Caki2 (cell line): ENCODE data around the gene HMG20A. TPM values are rescaled to one million over a fixed set of nuclear protein-coding genes. Genes with fewer than 3 reads are reported as not detected.

Experiments used
- DNase-seq: peaks from one replicate; pipeline ENCODE4 v3.0.0-alpha.2; 2015; ENCODE audit warnings: low read depth
- in situ Hi-C: cut with HindIII; loops from 2 replicates; pipeline ENCODE4 v1.10.0; 2016; ENCODE audit warnings: low sequenced_read_pairs, low pct_unique_long_range_greater_than_20kb, mixed read lengths
- total RNA-seq: library from RNA; depleted of rRNA; stranded (reverse); fragments of >200 nt; shearing (Covaris generic); gene quantifications from 2 replicates; pipeline ENCODE4 v1.2.3, GENCODE V29; 2014; ENCODE audit warnings: low replicate concordance; rRNA removed

HMG20A gene
- total RNA-seq, result 3.3 and 9.1 TPM in 2 replicates

- in situ Hi-C loops, result no loop called here
- peak; percentile 96 for DNase-seq
Measured at GRCh38 chr15:77420610-77421369, at the start of gene HMG20A. Gene HMG20A (plus strand): TSS chr15:77420888. CDS start chr15:77458408, 37,520 bp downstream.

- in situ Hi-C loops, result no loop called here
- DNase-seq, result no peak
Measured at GRCh38 chr15:77371850-77372563, 48.7 kb upstream of the HMG20A start.

- in situ Hi-C loops, result no loop called here
- no peak for DNase-seq
Measured at GRCh38 chr15:77373441-77373840, 47.2 kb upstream of the HMG20A start.

GRCh38 chr15:77375133-77375532 is 45.6 kb upstream of the HMG20A start:
- in situ Hi-C loops, result no loop called here
- no peak for DNase-seq

- in situ Hi-C loops, result no loop called here
- no peak for DNase-seq
Measured at GRCh38 chr15:77376770-77377169, 43.9 kb upstream of the HMG20A start.

GRCh38 chr15:77380033-77380432 is 40.7 kb upstream of the HMG20A start:
- DNase-seq, result no peak
- in situ Hi-C loops, result no loop called here

GRCh38 chr15:77384086-77384485 is 36.6 kb upstream of the HMG20A start:
- DNase-seq, result no peak
- in situ Hi-C loops, result no loop called here

GRCh38 chr15:77384589-77385359 is 35.9 kb upstream of the HMG20A start:
- in situ Hi-C loops, result no loop called here
- no peak for DNase-seq

GRCh38 chr15:77386626-77387025 is 34.1 kb upstream of the HMG20A start:
- in situ Hi-C loops, result no loop called here
- DNase-seq, result no peak

GRCh38 chr15:77387365-77388105 is 33.2 kb upstream of the HMG20A start:
- no peak for DNase-seq
- in situ Hi-C loops, result no loop called here

GRCh38 chr15:77391372-77391951 is 29.2 kb upstream of the HMG20A start:
- no peak for DNase-seq
- in situ Hi-C loops, result no loop called here

GRCh38 chr15:77392762-77393470 is 27.8 kb upstream of the HMG20A start:
- in situ Hi-C loops, result no loop called here
- no peak for DNase-seq

GRCh38 chr15:77393471-77393840 is 27.2 kb upstream of the HMG20A start:
- in situ Hi-C loops, result no loop called here
- no peak for DNase-seq

- no peak for DNase-seq
- in situ Hi-C loops, result no loop called here
Measured at GRCh38 chr15:77395013-77395774, 25.5 kb upstream of the HMG20A start.

GRCh38 chr15:77396692-77397091 is 24.0 kb upstream of the HMG20A start:
- no peak for DNase-seq
- in situ Hi-C loops, result no loop called here

- DNase-seq, result no peak
- in situ Hi-C loops, result no loop called here
Measured at GRCh38 chr15:77398927-77399326, 21.8 kb upstream of the HMG20A start.

GRCh38 chr15:77400258-77400657 is 20.4 kb upstream of the HMG20A start:
- in situ Hi-C loops, result no loop called here
- no peak for DNase-seq
